H1 (cell line): ENCODE results near the gene STPG1. TPM values are rescaled to one million over a fixed set of nuclear protein-coding genes. Genes with fewer than 3 reads are reported as not detected.

Source experiments
- CTCF ChIA-PET: fragments of 300-600 bp; sonication (Branson Sonifier 250); formaldehyde crosslinking; loops from one replicate; lab custom pipeline; 2021; ENCODE audit not compliant: partially characterized antibody; lab: Charles Lee
- POLR2A ChIA-PET: fragments of 300-600 bp; sonication (Branson Sonifier 250); formaldehyde crosslinking; loops from one replicate; lab custom pipeline; 2021; ENCODE audit warnings: inconsistent platforms; ENCODE audit not compliant: partially characterized antibody; lab: Charles Lee
- DNase-seq, 2 experiments: peaks; one replicate each; pipeline versions ENCODE4 v3.0.0 to v3.0.0-alpha.2; 2010 to 2022; ENCODE audit warnings: low spot score in 2 of 2, low read depth in 1 of 2, mixed read lengths in 1 of 2
- FAIRE-seq: peaks from 2 replicates; lab custom pipeline; 2011; peaks lifted over from hg19 to GRCh38; lab: Jason Lieb, UNC
- H2AFZ ChIP-seq: 2 replicates; pipeline ENCODE4 v1.8.1; 2012; ENCODE audit warnings: low read length, inconsistent platforms
- H2AK5ac ChIP-seq: 2 replicates; pipeline ENCODE4 v1.6.1; 2013; ENCODE audit warnings: low read depth, low read length
- H2BK120ac ChIP-seq: replicated peaks from 2 replicates; pipeline ENCODE3; 2013; ENCODE audit warnings: low read depth, low read length, inconsistent platforms
- H2BK12ac ChIP-seq: 2 replicates; pipeline ENCODE4 v1.6.1; 2013; ENCODE audit warnings: low read depth, low read length
- H2BK15ac ChIP-seq: 2 replicates; pipeline ENCODE4 v1.6.1; 2013; ENCODE audit warnings: low read length
- H2BK20ac ChIP-seq: 2 replicates; pipeline ENCODE4 v1.6.1; 2013; ENCODE audit warnings: low read length
- H2BK5ac ChIP-seq: 2 replicates; pipeline ENCODE4 v1.6.1; 2013; ENCODE audit warnings: low read depth, low read length
- H3K14ac ChIP-seq: 2 replicates; pipeline ENCODE4 v1.6.1; 2013; ENCODE audit warnings: inconsistent platforms; ENCODE audit not compliant: insufficient read length
- H3K18ac ChIP-seq: 2 replicates; pipeline ENCODE4 v1.6.1; 2013; ENCODE audit warnings: low read length; ENCODE audit errors: extremely low read depth
- H3K23ac ChIP-seq: 2 replicates; pipeline ENCODE4 v1.6.1; 2013; ENCODE audit warnings: inconsistent platforms; ENCODE audit not compliant: insufficient read length
- H3K23me2 ChIP-seq: 2 replicates; pipeline ENCODE4 v1.6.1; 2013; ENCODE audit warnings: low read depth, low read length
- H3K27ac ChIP-seq: 2 replicates; pipeline ENCODE4 v1.6.1; 2011; ENCODE audit warnings: low read depth, low read length, inconsistent platforms
- H3K27me3 ChIP-seq, 4 experiments: replicated peaks in 1 of 4; 1 replicate in 1 of 4; 2 replicates in 3 of 4; pipeline versions ENCODE4 v1.6.1 to v1.8.1; 2011 to 2013; ENCODE audit warnings: low read length in 3 of 4, mild to moderate bottlenecking in 3 of 4, inconsistent platforms in 2 of 4, mixed read lengths in 2 of 4, moderate library complexity in 1 of 4; ENCODE audit not compliant: control insufficient read depth in 3 of 4, insufficient read depth in 3 of 4; ENCODE audit errors: extremely low read depth in 1 of 4
- H3K36me3 ChIP-seq, 4 experiments: 2 replicates each; pipeline versions ENCODE4 v1.6.1 to v1.8.1; 2011 to 2013; ENCODE audit warnings: mild to moderate bottlenecking in 4 of 4, low read length in 3 of 4, moderate library complexity in 2 of 4, control low read depth in 1 of 4, inconsistent platforms in 1 of 4; ENCODE audit not compliant: insufficient read depth in 4 of 4, control insufficient read depth in 2 of 4
- H3K4ac ChIP-seq: replicated peaks from 2 replicates; pipeline ENCODE3; 2013; ENCODE audit warnings: low read length, low read depth, mixed read lengths, inconsistent platforms; ENCODE audit not compliant: insufficient read length
- H3K4me1 ChIP-seq, 4 experiments: replicated peaks in 1 of 4; 1 replicate in 1 of 4; 2 replicates in 3 of 4; pipeline versions ENCODE4 v1.6.1 to v1.8.1; 2011 to 2013; ENCODE audit warnings: low read length in 3 of 4, inconsistent platforms in 2 of 4, mixed read lengths in 1 of 4; ENCODE audit not compliant: insufficient read depth in 4 of 4, control insufficient read depth in 3 of 4
- H3K4me2 ChIP-seq, 2 experiments: 2 replicates each; pipeline versions ENCODE4 v1.6.1 to v1.8.1; 2011 to 2013; ENCODE audit warnings: low read depth in 2 of 2, low read length in 2 of 2, control low read depth in 1 of 2, inconsistent platforms in 1 of 2, mild to moderate bottlenecking in 1 of 2; ENCODE audit not compliant: insufficient read depth in 1 of 2
- H3K4me3 ChIP-seq, 4 experiments: fragments of 200-600, 300-600 bp in 1 of 4; sonication (generic), shearing (Covaris generic), sonication (Bioruptor Twin) in 1 of 4; 2 replicates each; pipeline versions ENCODE4 v1.5.1 to v1.8.1; 2011 to 2016; ENCODE audit warnings: low read length in 4 of 4, low read depth in 3 of 4, control low read depth in 2 of 4, inconsistent platforms in 2 of 4, mild to moderate bottlenecking in 2 of 4, mixed read lengths in 1 of 4, moderate library complexity in 1 of 4; ENCODE audit not compliant: insufficient read depth in 2 of 4; ENCODE audit errors: extremely low read depth in 1 of 4
- H3K56ac ChIP-seq: replicated peaks from 2 replicates; pipeline ENCODE3; 2013; ENCODE audit warnings: low read depth, mild to moderate bottlenecking, mixed read lengths, low read length, inconsistent platforms; ENCODE audit not compliant: insufficient read length
- H3K79me1 ChIP-seq: 2 replicates; pipeline ENCODE4 v1.6.1; 2013; ENCODE audit warnings: low read depth, low read length, control low read depth
- H3K79me2 ChIP-seq, 2 experiments: 2 replicates each; pipeline versions ENCODE4 v1.6.1 to v1.8.1; 2012 to 2013; ENCODE audit warnings: low read length in 2 of 2, mild to moderate bottlenecking in 2 of 2, inconsistent platforms in 1 of 2; ENCODE audit not compliant: insufficient read depth in 2 of 2, control insufficient read depth in 1 of 2
- H3K9ac ChIP-seq, 4 experiments: replicated peaks in 1 of 4; 1 replicate in 1 of 4; 2 replicates in 3 of 4; pipeline versions ENCODE4 v1.6.1 to v1.8.1; 2011 to 2013; ENCODE audit warnings: low read depth in 3 of 4, low read length in 3 of 4, control low read depth in 2 of 4, mild to moderate bottlenecking in 2 of 4, moderate library complexity in 2 of 4, inconsistent platforms in 1 of 4; ENCODE audit errors: extremely low read depth in 1 of 4
- H3K9me3 ChIP-seq, 2 experiments: 2 replicates each; pipeline versions ENCODE4 v1.6.1 to v1.8.1; 2012 to 2013; ENCODE audit warnings: mild to moderate bottlenecking in 2 of 2, moderate library complexity in 2 of 2, control low read depth in 1 of 2, inconsistent platforms in 1 of 2, low read depth in 1 of 2, low read length in 1 of 2, mixed read lengths in 1 of 2; ENCODE audit not compliant: insufficient read depth in 2 of 2
- H4K20me1 ChIP-seq, 2 experiments: replicated peaks in 1 of 2; 2 replicates each; pipeline versions ENCODE3 to v1.8.1; 2011 to 2013; ENCODE audit warnings: inconsistent platforms in 2 of 2, low read length in 2 of 2, mild to moderate bottlenecking in 1 of 2; ENCODE audit not compliant: insufficient read depth in 2 of 2, control insufficient read depth in 1 of 2
- H4K5ac ChIP-seq: 2 replicates; pipeline ENCODE4 v1.6.1; 2013; ENCODE audit warnings: low read length, low read depth, mixed read lengths, inconsistent platforms; ENCODE audit not compliant: insufficient read length
- H4K8ac ChIP-seq: 2 replicates; pipeline ENCODE4 v1.8.0; 2013; ENCODE audit warnings: mild to moderate bottlenecking, moderate library complexity, low read length, inconsistent platforms; ENCODE audit not compliant: insufficient read depth; ENCODE audit errors: extremely low read depth
- H4K91ac ChIP-seq: replicated peaks from 2 replicates; pipeline ENCODE3; 2013; ENCODE audit warnings: low read length, mixed read lengths, inconsistent platforms; ENCODE audit not compliant: insufficient read length
- CBX5 ChIP-seq: fragments of 300-800, 300-1000 bp; sonication (generic); IDR thresholded peaks from 2 replicates; pipeline ENCODE4 v1.7.1; 2016; ENCODE audit warnings: antibody characterized with exemption, low read length, low read depth
- CBX8 ChIP-seq: fragments of 300-800, 300-1000 bp; sonication (generic); IDR thresholded peaks from 2 replicates; pipeline ENCODE4 v1.7.1; 2016; ENCODE audit warnings: low read depth, low read length, borderline replicate concordance
- GTF2F1 ChIP-seq: IDR thresholded peaks from 2 replicates; pipeline ENCODE4 v1.6.1; 2012; ENCODE audit warnings: low read depth, low read length, improper control_type of control experiment, borderline replicate concordance
- KDM1A ChIP-seq: fragments of 200-600, 300-600 bp; sonication (generic); IDR thresholded peaks from 2 replicates; pipeline ENCODE4 v1.7.1; 2016; ENCODE audit warnings: mild to moderate bottlenecking, low read length, borderline replicate concordance
- PHF8 ChIP-seq: fragments of 200-600 bp; sonication (generic); conservative IDR thresholded peaks from 2 replicates; pipeline ENCODE4 v1.7.1; 2012; ENCODE audit warnings: low read depth, mild to moderate bottlenecking, inconsistent platforms, low read length, moderate library complexity
- POLR2A ChIP-seq, 2 experiments: IDR thresholded peaks; 1 replicate in 1 of 2; 2 replicates in 1 of 2; pipeline ENCODE4 v1.6.1; 2011; ENCODE audit warnings: low read depth in 2 of 2, low read length in 2 of 2, mild to moderate bottlenecking in 2 of 2; ENCODE audit errors: control extremely low read depth in 1 of 2
- RAD21 ChIP-seq, 2 experiments: IDR thresholded peaks in 1 of 2; conservative IDR thresholded peaks in 1 of 2; 2 replicates each; pipeline ENCODE4 v1.6.1; 2011; ENCODE audit warnings: low read depth in 2 of 2, low read length in 2 of 2, improper control_type of control experiment in 1 of 2, inconsistent platforms in 1 of 2, mild to moderate bottlenecking in 1 of 2, moderate library complexity in 1 of 2
- RFX5 ChIP-seq: IDR thresholded peaks from 2 replicates; pipeline ENCODE4 v1.6.1; 2011; ENCODE audit warnings: low read depth, low read length, improper control_type of control experiment, borderline replicate concordance
- SAP30 ChIP-seq: fragments of 300-600 bp; sonication (generic); IDR thresholded peaks from 2 replicates; pipeline ENCODE4 v1.7.1; 2012; ENCODE audit warnings: low read length, moderate library complexity, mild to moderate bottlenecking, inconsistent platforms; ENCODE audit not compliant: insufficient read depth, insufficient replicate concordance
- SIRT6 ChIP-seq: IDR thresholded peaks from one replicate; pipeline ENCODE4 v1.7.1; 2012; ENCODE audit warnings: low read length, inconsistent platforms
- SP2 ChIP-seq: IDR thresholded peaks from 2 replicates; pipeline ENCODE4 v1.6.1; 2012; ENCODE audit warnings: mild to moderate bottlenecking, low read length, inconsistent platforms
- SRF ChIP-seq: IDR thresholded peaks from 2 replicates; pipeline ENCODE4 v1.6.1; 2011; ENCODE audit warnings: mild to moderate bottlenecking, low read depth, low read length, moderate library complexity
- WGBS, 2 experiments: shearing (Covaris generic) in 1 of 2; methylation state at CpG; one replicate each; pipeline versions ENCODE4 v1.1.6 to v1.1.7; 2013 to 2015; ENCODE audit warnings: low lambda C conversion rate in 2 of 2, mixed read lengths in 2 of 2, inconsistent platforms in 1 of 2, low coverage in 1 of 2, missing lambda C conversion rate in 1 of 2; ENCODE audit not compliant: insufficient replicate concordance in 2 of 2, insufficient coverage in 1 of 2, insufficient read length in 1 of 2; ENCODE audit errors: extremely low coverage in 1 of 2, missing lambda C conversion rate in 1 of 2; 5-methylcytosine and 5-hydroxymethylcytosine counted together
- polyA plus RNA-seq, 7 experiments: library from polyadenylated mRNA; depleted of rRNA in 3 of 7; stranded (reverse) in 5 of 7; unstranded in 2 of 7; fragments of >200 nt in 5 of 7; fragments of 200-250 nt in 2 of 7; gene quantifications; 1 replicate in 5 of 7; 2 replicates in 1 of 7; 4 replicates in 1 of 7; pipeline versions ENCODE4 v1.2.1 to v1.2.3, GENCODE V29; 2011 to 2013; ENCODE audit warnings: missing spikeins in 2 of 7, mixed read lengths in 2 of 7
- total RNA-seq: library from RNA; stranded (reverse); fragmentation: NEBNext Ultra II Directional; extraction: Animal tissue kit (Norgen Biotek cat#: 25700); gene quantifications from 2 replicates; pipeline ENCODE4 v1.2.1, GENCODE V29; 2021

STPG1 gene
- total and polyA plus RNA-seq, 2 of the 8 experiments (the other 6 are each of a cell fraction or from before 2014, with no cell fraction given) = 10.3 to 11.2 TPM

DNA sequence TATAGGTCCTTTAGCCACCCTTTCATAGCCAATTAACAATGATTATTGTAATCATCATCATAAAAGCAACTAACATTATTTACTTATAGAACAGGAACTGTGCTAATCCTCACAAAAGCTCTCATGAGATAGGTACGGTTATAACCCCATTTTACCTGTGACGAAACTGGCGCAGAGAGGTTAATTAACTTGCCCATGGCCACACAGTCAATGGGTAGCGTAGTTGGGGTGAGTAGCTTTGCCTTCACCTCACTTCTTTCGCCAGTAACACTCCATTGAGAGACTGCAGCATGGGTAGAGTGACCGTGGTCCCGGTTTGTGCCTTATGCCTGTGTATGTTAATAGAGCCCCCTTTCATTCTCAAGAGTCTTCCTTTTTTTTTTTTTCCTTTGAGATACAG is 12.3 kb upstream of the STPG1 start:
- POLR2A ChIA-PET = no interaction called here
- no peaks in the 10 kb centered on the region for H3K23me2 ChIP-seq
- H2BK15ac ChIP-seq = no peak overlapping the region
- H4K8ac ChIP-seq = no peak overlapping the region; the same call in 1 of the 2 replicates
- H3K4me3 ChIP-seq = no peak overlapping the region
- no peak overlapping the region for H2BK120ac ChIP-seq
- no peak overlapping the region for H3K9ac ChIP-seq
- no peak overlapping the region for H3K56ac ChIP-seq
- H3K23ac ChIP-seq = no peak overlapping the region
- no peak overlapping the region for H3K14ac ChIP-seq
- no peak overlapping the region for H2BK5ac ChIP-seq
- H3K4ac ChIP-seq = no peak overlapping the region
- H2BK20ac ChIP-seq = no peak overlapping the region
- H3K27me3 ChIP-seq = no peaks in the 10 kb centered on the region
- no peak overlapping the region for H4K91ac ChIP-seq
- H3K4me1 ChIP-seq = no peaks in the 10 kb centered on the region; a peak in 2 of 7 replicates
- no peaks in the 10 kb centered on the region for H4K20me1 ChIP-seq
- 85% methylated on average over 7 of the region's 7 CpGs; no CpG with 5 or more reads in 1 of the 2 experiments for WGBS, 2 experiments
- no peak overlapping the region for H4K5ac ChIP-seq
- no peak overlapping the region for H3K4me2 ChIP-seq
- H3K79me2 ChIP-seq = no peaks in the 10 kb centered on the region
- H2AK5ac ChIP-seq = no peak overlapping the region
- H3K36me3 ChIP-seq = no peaks in the 10 kb centered on the region
- no peak overlapping the region for H3K27ac ChIP-seq
- H3K9me3 ChIP-seq = no peaks in the 10 kb centered on the region
- H3K79me1 ChIP-seq = no peaks in the 10 kb centered on the region
- FAIRE-seq (no peak), DNase-seq (no peak)
- H2BK12ac ChIP-seq = no peak overlapping the region
- CTCF ChIA-PET = interaction anchor here (0.6 to 2.7 kb wide), 6 partner anchors 10 to 117 kb away, joined by 3 to 14 read pairs (median 4); partner anchors contain the start of gene NIPAL3
- no peak overlapping the region for H2AFZ ChIP-seq
- H3K18ac ChIP-seq = no peak overlapping the region
- TF ChIP-seq CBX8 (no peak), PHF8 (no peak), KDM1A (no peak), SAP30 (no peak), SP2 (no peak), RAD21 (IDR thresholded peaks at IDR 0.05 in 1 of 2, conservative IDR thresholded peaks at IDR 0.05 in 1 of 2; ENCODE audit: low read depth in 2 of 2, low read length in 2 of 2) (no peak), GTF2F1 (no peak), CBX5 (no peak), SIRT6 (no peak), POLR2A (IDR thresholded peaks at IDR 0.05; ENCODE audit: control extremely low read depth in 1 of 2, low read depth in 2 of 2, low read length in 2 of 2) (no peak), SRF (no peak), RFX5 (no peak)
